HepG2 (cell line): ENCODE results near the gene TCAP. TPM values are rescaled to one million over a fixed set of nuclear protein-coding genes. Genes with fewer than 3 reads are reported as not detected.

ENCODE experiments used
- DMAP1 ChIP-seq: IDR thresholded peaks from 2 replicates; pipeline ENCODE4 v1.6.1; 2016
- ELK4 ChIP-seq: sonication (generic); formaldehyde crosslinking; IDR thresholded peaks from 2 replicates; pipeline ENCODE4 v1.9.0; 2021; ENCODE audit warnings: missing genetic modification reagents, borderline replicate concordance
- GZF1 ChIP-seq: sonication (generic); formaldehyde crosslinking; IDR thresholded peaks from 2 replicates; pipeline ENCODE4 v1.5.1; 2020; ENCODE audit warnings: mild to moderate bottlenecking, missing genetic modification reagents
- HBP1 ChIP-seq: IDR thresholded peaks from 2 replicates; pipeline ENCODE4 v1.6.1; 2016; ENCODE audit warnings: low read depth, control low read depth
- HOXA9 ChIP-seq: sonication (generic); formaldehyde crosslinking; IDR thresholded peaks from 2 replicates; pipeline ENCODE4 v1.8.1; 2022; ENCODE audit warnings: missing genetic modification reagents, mild to moderate bottlenecking, moderate library complexity, borderline replicate concordance
- KAT2B ChIP-seq: fragments of 150-350 bp; IDR thresholded peaks from 2 replicates; pipeline ENCODE4 v1.6.1; 2014; ENCODE audit warnings: low read depth, low read length, borderline replicate concordance
- KLF15 ChIP-seq: sonication (generic); formaldehyde crosslinking; IDR thresholded peaks from 2 replicates; pipeline ENCODE4 v1.8.1; 2023; ENCODE audit warnings: borderline replicate concordance, mild to moderate bottlenecking, inconsistent platforms, missing genetic modification reagents, mixed read lengths
- MBD4 ChIP-seq: IDR thresholded peaks from 2 replicates; pipeline ENCODE4 v1.6.1; 2012; ENCODE audit warnings: low read length, inconsistent platforms, borderline replicate concordance
- MTA1 ChIP-seq: sonication (generic); formaldehyde crosslinking; IDR thresholded peaks from 2 replicates; pipeline ENCODE4 v1.4.0; 2020; ENCODE audit warnings: missing genetic modification reagents, mild to moderate bottlenecking, borderline replicate concordance
- NFE2L1 ChIP-seq: sonication (generic); formaldehyde crosslinking; IDR thresholded peaks from 2 replicates; pipeline ENCODE4 v1.4.0; 2020; ENCODE audit warnings: missing genetic modification reagents, mild to moderate bottlenecking, borderline replicate concordance
- NR2F1 ChIP-seq, 2 experiments: fragments of 450-650 bp in 1 of 2; formaldehyde crosslinking in 1 of 2; IDR thresholded peaks; 2 replicates each; pipeline versions ENCODE4 v1.5.0 to v1.6.1; 2016 to 2020; ENCODE audit warnings: mild to moderate bottlenecking in 1 of 2, missing compliant biosample characterization in 1 of 2, missing genetic modification reagents in 1 of 2, moderate library complexity in 1 of 2
- SMAD9 ChIP-seq: sonication (generic); formaldehyde crosslinking; IDR thresholded peaks from 2 replicates; pipeline ENCODE4 v1.5.1; 2020; ENCODE audit warnings: mild to moderate bottlenecking, missing genetic modification reagents
- SP4 ChIP-seq: sonication (generic); formaldehyde crosslinking; IDR thresholded peaks from 2 replicates; pipeline ENCODE4 v1.8.1; 2023; ENCODE audit warnings: mild to moderate bottlenecking, missing genetic modification reagents
- SRSF9 ChIP-seq: fragments of 200-400 bp; formaldehyde crosslinking; IDR thresholded peaks from 2 replicates; pipeline ENCODE4 v1.6.1; 2018; ENCODE audit warnings: borderline replicate concordance, mild to moderate bottlenecking, low read depth, low read length; ENCODE audit not compliant: insufficient read depth, poor library complexity, severe bottlenecking
- ZBTB43 ChIP-seq: sonication (generic); formaldehyde crosslinking; conservative IDR thresholded peaks from 2 replicates; pipeline ENCODE4 v1.4.0; 2020; ENCODE audit warnings: missing genetic modification reagents
- ZIK1 ChIP-seq: sonication (generic); formaldehyde crosslinking; IDR thresholded peaks from 2 replicates; pipeline ENCODE4 v1.5.0; 2020; ENCODE audit warnings: mild to moderate bottlenecking, low read depth, missing genetic modification reagents, borderline replicate concordance
- ZMYM3 ChIP-seq: sonication (generic); formaldehyde crosslinking; IDR thresholded peaks from 2 replicates; pipeline ENCODE4 v1.5.1; 2020; ENCODE audit warnings: mild to moderate bottlenecking, missing genetic modification reagents
- ZNF280D ChIP-seq: sonication (generic); formaldehyde crosslinking; IDR thresholded peaks from 2 replicates; pipeline ENCODE4 v1.5.1; 2020; ENCODE audit warnings: mild to moderate bottlenecking, missing genetic modification reagents
- ZNF576 ChIP-seq: sonication (generic); formaldehyde crosslinking; IDR thresholded peaks from 2 replicates; pipeline ENCODE4 v1.4.0; 2020; ENCODE audit warnings: mild to moderate bottlenecking, missing genetic modification reagents
- ZNF784 ChIP-seq: sonication (generic); formaldehyde crosslinking; IDR thresholded peaks from 2 replicates; pipeline ENCODE4 v1.5.1; 2020; ENCODE audit warnings: missing genetic modification reagents, mild to moderate bottlenecking, borderline replicate concordance
- polyA plus RNA-seq, 8 experiments: library from polyadenylated mRNA; depleted of rRNA in 3 of 8; stranded (reverse) in 7 of 8; unstranded in 1 of 8; fragments of >200 nt; fragmentation: Illumina TruSeq in 4 of 8; extraction: Trizol in 4 of 8; gene quantifications; 2 replicates each; pipeline versions ENCODE4 v1.2.1 to v1.2.3, GENCODE V29; 2011 to 2016; ENCODE audit warnings: low read depth in 4 of 8, missing spikeins in 1 of 8, mixed read lengths in 1 of 8; ENCODE audit not compliant: insufficient read depth in 1 of 8
- total RNA-seq, 5 experiments: library from RNA; depleted of rRNA; stranded (reverse); fragments of >200 nt; fragmentation: Illumina TruSeq; extraction: Trizol; gene quantifications; 2 replicates each; pipeline ENCODE4 v1.2.3, GENCODE V29; 2016; ENCODE audit warnings: low read depth in 1 of 5

Gene TCAP
- total and polyA plus RNA-seq, 2 of the 13 experiments (the other 11 are each of a cell fraction or from before 2014, with no cell fraction given), result 0.24 to 0.65 TPM

- TF ChIP-seq ZNF784 (CRISPR knock-in tag), result no peak
- no peak for TF ChIP-seq DMAP1 (CRISPR knock-in tag)
- TF ChIP-seq SRSF9, result no peak
- peak; percentile 66; the same call in 1 of the 2 replicates for TF ChIP-seq HBP1 (CRISPR knock-in tag)
- no peak for TF ChIP-seq ZMYM3
- no peak for TF ChIP-seq KLF15
- no peak for TF ChIP-seq MTA1 (CRISPR knock-in tag)
- no peak for TF ChIP-seq GZF1 (CRISPR knock-in tag)
- TF ChIP-seq MBD4, result no peak
- TF ChIP-seq SP4 (CRISPR knock-in tag), result peak; percentile 36; the same call in 1 of the 2 replicates
- no peak for TF ChIP-seq HOXA9
- no peak for TF ChIP-seq ZNF576 (CRISPR knock-in tag)
- no peak for TF ChIP-seq NFE2L1 (CRISPR knock-in tag)
- TF ChIP-seq ZNF280D (CRISPR knock-in tag), result no peak
- TF ChIP-seq SMAD9, result no peak
- TF ChIP-seq ELK4, result no peak
- no peak for TF ChIP-seq ZIK1
- no peak for TF ChIP-seq ZBTB43 (CRISPR knock-in tag)
- TF ChIP-seq NR2F1 (CRISPR knock-in tag; IDR thresholded peaks at IDR 0.05), result no peak
- TF ChIP-seq KAT2B, result no peak
Observed at GRCh38 chr17:39621523-39622379, 43.4 kb upstream of the TCAP start (continued).
